ENCODE data around the gene POLR2E. TPM values are rescaled to one million over a fixed set of nuclear protein-coding genes. Genes with fewer than 3 reads are reported as not detected.
A peak's percentile ranks its signal among the peaks of the same experiment; 100 is the strongest.

POLR2E gene
- total and polyA plus RNA-seq, 2 experiments from 2014 or later = 257 to 286 TPM

- TF ChIP-seq REST (IDR thresholded peaks at IDR 0.05; ENCODE audit: unreplicated experiment) = no peak
- no peak for TF ChIP-seq CTCF (conservative IDR thresholded peaks at IDR 0.05; ENCODE audit: low read depth in 2 of 2)
Measured at GRCh38 chr19:1058112-1058511, 37.1 kb downstream of the POLR2E start (continued).

- no peak overlapping the region for H2AFZ ChIP-seq
- no peak overlapping the region for H3K27ac ChIP-seq (ENCODE audit: low read depth)
- Mint-ChIP-seq H3K9me3 (peaks cover 32% of the 10 kb centered on the region), H3K27me3 (ENCODE audit: insufficient read depth, low read depth, poor library complexity) (peaks cover 9% of the 10 kb centered on the region), H3K36me3 (ENCODE audit: low read depth) (peaks cover 37% of the 10 kb centered on the region), H3K4me1 (no peaks in the 10 kb centered on the region), H3K4me3 (no peak overlapping the region), H3K27ac (no peak overlapping the region)
- H3K79me2 ChIP-seq (replicated peaks; ENCODE audit: insufficient read depth) = no peaks in the 10 kb centered on the region
- no peaks in the 10 kb centered on the region for H3K27me3 ChIP-seq (ENCODE audit: insufficient read depth)
- H3K9me2 ChIP-seq (ENCODE audit: insufficient read depth) = no peaks in the 10 kb centered on the region
- H3F3A ChIP-seq (replicated peaks; ENCODE audit: low read depth) = peaks cover under 1% of the 10 kb centered on the region; the same call in 1 of the 2 replicates
- H3K4me3 ChIP-seq = no peak overlapping the region
- H4K20me1 ChIP-seq (replicated peaks; ENCODE audit: insufficient read depth) = no peaks in the 10 kb centered on the region
- H3K4me2 ChIP-seq = no peak overlapping the region
- H3K4me1 ChIP-seq (ENCODE audit: insufficient read depth) = no peaks in the 10 kb centered on the region
- peaks cover 18% of the 10 kb centered on the region for H3K36me3 ChIP-seq (ENCODE audit: insufficient read depth)
- no peak for ATAC-seq
- peak; percentile 83 for DNase-seq (ENCODE audit: low spot score)
- no peak for TF ChIP-seq REST (IDR thresholded peaks at IDR 0.05; ENCODE audit: unreplicated experiment)
- TF ChIP-seq JUNB (IDR thresholded peaks at IDR 0.05; ENCODE audit: unreplicated experiment) = no peak
- no peak for TF ChIP-seq NANOG (IDR thresholded peaks at IDR 0.05; ENCODE audit: borderline replicate concordance)
- TF ChIP-seq ZNF331 (CRISPR knock-in tag; IDR thresholded peaks at IDR 0.05; ENCODE audit: low read depth) = no peak
- TF ChIP-seq CTCF (conservative IDR thresholded peaks at IDR 0.05; ENCODE audit: low read depth in 2 of 2) = 0 out of 4 replicates have a peak, but pooled peaks of 1 of the 2 experiments have one; percentile 12
- TF ChIP-seq EZH2 (IDR thresholded peaks at IDR 0.05; ENCODE audit: low read depth, unreplicated experiment) = no peak
Measured at GRCh38 chr19:1057176-1057855, 37.9 kb downstream of the POLR2E start.
